ENCODE results near the gene BPTF. TPM values are rescaled to one million over a fixed set of nuclear protein-coding genes. Genes with fewer than 3 reads are reported as not detected.
"Not testable (repeated sequence)": the region's sequence is repeated elsewhere in the genome, so short reads cannot be mapped to it uniquely, and the experiment has no call there.

Gene BPTF
- total RNA-seq, 1 donor from 2014 or later = 96.9 TPM

DNA sequence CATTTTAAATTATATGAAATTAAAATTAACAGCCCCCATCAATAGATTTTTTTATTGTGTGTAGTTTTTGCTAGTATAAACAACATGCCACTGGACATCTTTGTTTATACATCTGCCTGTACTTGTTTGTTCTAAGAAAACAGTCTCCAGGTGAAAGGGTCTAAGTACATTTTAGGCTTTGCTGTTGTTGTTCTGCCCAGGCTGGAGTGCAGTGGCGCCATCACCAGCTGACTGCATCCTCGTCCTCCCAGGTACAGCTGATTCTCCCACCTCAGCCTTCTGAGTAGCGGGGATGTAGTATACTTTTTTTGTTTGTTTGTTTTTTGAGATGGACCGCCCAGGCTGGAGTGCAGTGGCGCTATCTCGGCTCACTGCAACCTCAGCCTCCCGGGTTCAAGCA lies 145.5 kb downstream of the BPTF start:
- Histone ChIP-seq H3K27me3 (ENCODE audit: low read depth) (no peaks in the 10 kb centered on the region), H3K9me3 (no peaks in the 10 kb centered on the region), H3K4me1 (no peaks in the 10 kb centered on the region), H3K4me3 (no peak overlapping the region), H3K36me3 (peaks cover 88% of the 10 kb centered on the region), H3K27ac (no peak overlapping the region)
- intact Hi-C loops (cut with DNase I) = no loop called here
- DNase-seq (no peak), ATAC-seq (no peak)
- TF ChIP-seq, protein P1, sequence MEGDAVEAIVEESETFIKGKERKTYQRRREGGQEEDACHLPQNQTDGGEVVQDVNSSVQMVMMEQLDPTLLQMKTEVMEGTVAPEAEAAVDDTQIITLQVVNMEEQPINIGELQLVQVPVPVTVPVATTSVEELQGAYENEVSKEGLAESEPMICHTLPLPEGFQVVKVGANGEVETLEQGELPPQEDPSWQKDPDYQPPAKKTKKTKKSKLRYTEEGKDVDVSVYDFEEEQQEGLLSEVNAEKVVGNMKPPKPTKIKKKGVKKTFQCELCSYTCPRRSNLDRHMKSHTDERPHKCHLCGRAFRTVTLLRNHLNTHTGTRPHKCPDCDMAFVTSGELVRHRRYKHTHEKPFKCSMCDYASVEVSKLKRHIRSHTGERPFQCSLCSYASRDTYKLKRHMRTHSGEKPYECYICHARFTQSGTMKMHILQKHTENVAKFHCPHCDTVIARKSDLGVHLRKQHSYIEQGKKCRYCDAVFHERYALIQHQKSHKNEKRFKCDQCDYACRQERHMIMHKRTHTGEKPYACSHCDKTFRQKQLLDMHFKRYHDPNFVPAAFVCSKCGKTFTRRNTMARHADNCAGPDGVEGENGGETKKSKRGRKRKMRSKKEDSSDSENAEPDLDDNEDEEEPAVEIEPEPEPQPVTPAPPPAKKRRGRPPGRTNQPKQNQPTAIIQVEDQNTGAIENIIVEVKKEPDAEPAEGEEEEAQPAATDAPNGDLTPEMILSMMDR (IDR thresholded peaks at IDR 0.05) = no peak

DNA sequence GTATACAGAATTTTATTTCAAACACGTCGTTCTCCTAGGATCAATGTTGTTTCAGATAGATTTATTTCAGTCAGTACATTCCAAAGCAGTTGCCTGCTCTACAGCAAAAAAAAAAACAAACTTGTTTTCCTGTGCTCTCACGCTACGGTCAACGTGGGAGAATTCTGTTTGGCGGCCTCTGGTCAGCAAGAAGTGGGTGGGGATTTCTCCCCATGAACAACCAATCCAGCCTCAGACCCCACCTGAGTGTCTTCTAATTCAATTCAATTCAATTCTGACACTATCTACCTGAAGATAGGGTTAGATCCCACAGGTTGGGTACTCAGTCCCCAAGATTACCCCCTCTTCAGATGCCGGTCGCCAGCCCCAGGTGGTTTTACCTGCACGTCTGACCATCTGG lies 148.9 kb downstream of the BPTF start:
- TF ChIP-seq, protein P1 (IDR thresholded peaks at IDR 0.05) = no peak
- Histone ChIP-seq H3K9me3 (no peaks in the 10 kb centered on the region), H3K27me3 (ENCODE audit: low read depth) (no peaks in the 10 kb centered on the region), H3K4me3 (no peak overlapping the region), H3K4me1 (no peaks in the 10 kb centered on the region), H3K27ac (no peak overlapping the region), H3K36me3 (peaks cover 86% of the 10 kb centered on the region)
- DNase-seq = no peak
- no peak for ATAC-seq
- intact Hi-C loops (cut with DNase I) = no loop called here

DNA sequence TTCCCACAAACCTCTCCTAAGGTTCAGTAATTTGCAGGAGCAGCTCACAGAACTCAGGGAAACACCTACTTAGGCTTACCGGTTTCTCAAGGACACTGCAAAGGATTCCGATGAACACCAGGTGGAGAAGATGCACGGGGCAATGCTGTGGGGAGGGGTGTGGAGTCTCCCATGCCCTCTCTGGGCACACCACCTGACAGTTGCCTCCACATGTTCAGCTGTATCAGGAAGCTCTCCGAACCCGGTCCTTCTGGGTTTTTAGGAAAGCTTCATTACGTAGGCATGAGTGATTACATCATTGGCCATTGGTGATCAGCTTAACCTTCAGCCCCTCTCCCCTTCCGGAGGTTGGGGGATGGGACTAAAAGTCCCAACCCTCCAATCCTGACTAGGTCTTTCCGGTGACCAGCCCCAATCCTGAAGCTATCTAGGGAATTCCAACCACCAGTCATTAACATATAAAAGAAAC lies 149.3 kb downstream of the BPTF start:
- no peaks in the 10 kb centered on the region for H3K9me3 ChIP-seq
- no peak overlapping the region for H3K4me3 ChIP-seq
- TF ChIP-seq, protein P1 (IDR thresholded peaks at IDR 0.05) = no peak
- no peak overlapping the region for H3K27ac ChIP-seq
- H3K36me3 ChIP-seq = peaks cover 87% of the 10 kb centered on the region
- ATAC-seq = no peak
- intact Hi-C loops (cut with DNase I) = no loop called here
- no peaks in the 10 kb centered on the region for H3K4me1 ChIP-seq
- no peak for DNase-seq
- H3K27me3 ChIP-seq (ENCODE audit: low read depth) = no peaks in the 10 kb centered on the region

DNA sequence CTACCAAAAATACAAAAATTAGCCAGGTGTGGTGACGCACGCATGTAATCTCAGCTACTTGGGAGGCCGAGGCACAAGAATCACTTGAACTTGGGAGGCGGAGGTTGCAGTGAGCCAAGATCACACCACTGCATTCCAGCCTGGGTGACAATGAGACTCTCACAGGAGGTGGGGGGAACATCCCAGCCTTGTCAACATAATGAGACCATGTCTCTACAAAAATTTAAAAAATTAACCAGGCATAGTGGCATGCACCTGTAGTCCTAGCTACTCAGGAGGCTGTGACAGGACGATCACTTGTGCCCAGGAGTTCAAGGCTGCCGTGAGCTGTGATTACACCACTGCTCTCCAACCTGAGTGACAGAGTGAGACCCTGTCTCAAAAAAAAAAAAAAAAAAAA lies 151.0 kb downstream of the BPTF start:
- H3K4me1 ChIP-seq; H3K9me3 ChIP-seq; DNase-seq; intact Hi-C loops (cut with DNase I); H3K4me3 ChIP-seq; H3K27me3 ChIP-seq (ENCODE audit: low read depth); ATAC-seq; H3K27ac ChIP-seq: not testable (repeated sequence)
- H3K36me3 ChIP-seq = peaks cover 77% of the 10 kb centered on the region

DNA sequence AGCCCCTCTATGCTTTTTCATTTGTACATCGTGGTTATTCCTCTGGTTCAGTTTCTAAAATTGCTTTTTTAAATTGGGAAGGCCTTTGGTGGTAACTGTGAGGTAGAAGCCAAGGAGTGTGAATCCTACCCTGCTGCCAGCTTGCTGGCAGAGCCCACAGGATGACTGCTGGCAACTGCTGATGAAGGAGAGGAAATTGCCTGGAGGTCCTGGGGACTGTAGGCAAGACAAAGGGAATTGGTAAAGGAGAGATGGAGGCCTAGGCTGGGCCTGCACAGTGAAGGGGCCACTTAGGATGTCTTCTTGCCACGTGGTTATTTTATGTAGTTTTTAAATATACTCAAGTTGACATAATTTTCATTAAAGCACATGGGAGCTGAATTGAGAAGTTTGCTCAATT lies 155.2 kb downstream of the BPTF start:
- ATAC-seq = no peak
- intact Hi-C loops (cut with DNase I) = no loop called here
- TF ChIP-seq, protein P1 (IDR thresholded peaks at IDR 0.05) = no peak
- Histone ChIP-seq H3K27ac (no peak overlapping the region), H3K27me3 (ENCODE audit: low read depth) (no peaks in the 10 kb centered on the region), H3K4me1 (no peaks in the 10 kb centered on the region), H3K9me3 (no peaks in the 10 kb centered on the region), H3K36me3 (peaks cover 42% of the 10 kb centered on the region), H3K4me3 (no peak overlapping the region)
- DNase-seq = no peak

DNA sequence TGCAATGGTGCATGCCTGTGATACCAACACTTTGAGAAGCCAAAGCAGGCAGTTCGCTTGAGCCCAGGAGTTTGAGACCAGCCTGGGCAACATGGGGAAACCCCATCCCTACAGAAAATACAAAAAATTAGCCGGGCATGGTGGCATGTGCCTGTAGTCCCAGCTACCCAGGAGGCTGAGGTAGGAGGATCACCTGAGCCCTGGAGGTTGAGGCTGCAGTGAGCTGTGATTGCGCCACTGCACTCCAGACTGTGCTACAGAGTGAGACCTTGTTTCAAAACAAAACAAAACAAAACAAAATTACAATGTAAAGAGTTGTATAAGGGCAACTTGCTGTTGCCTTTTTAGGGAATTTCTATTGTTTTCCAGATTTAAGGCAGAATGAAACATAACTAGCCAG lies 155.6 kb downstream of the BPTF start:
- H3K4me3 ChIP-seq; ATAC-seq; H3K27ac ChIP-seq; H3K9me3 ChIP-seq; H3K27me3 ChIP-seq (ENCODE audit: low read depth); DNase-seq; H3K4me1 ChIP-seq; intact Hi-C loops (cut with DNase I): not testable (repeated sequence)
- H3K36me3 ChIP-seq = peaks cover 38% of the 10 kb centered on the region

Measured in lower lobe of right lung (tissue), 2 donors.